ENCODE results near the gene TNPO3. TPM values are rescaled to one million over a fixed set of nuclear protein-coding genes. Genes with fewer than 3 reads are reported as not detected.

TNPO3 gene
- total and polyA plus RNA-seq, 10 of the 15 experiments (the other 5 are each of a cell fraction or from before 2014, with no cell fraction given), result 17.6 to 91.8 (median 65.9) TPM

- TF ChIP-seq ZNF687 (IDR thresholded peaks at IDR 0.05), result no peak
- no peak for TF ChIP-seq SREBF1 (IDR thresholded peaks at IDR 0.05; ENCODE audit: low read length)
- no peak for TF ChIP-seq NFYB (IDR thresholded peaks at IDR 0.05; ENCODE audit: insufficient read depth, low read depth, low read length)
- TF ChIP-seq KAT2A (conservative IDR thresholded peaks at IDR 0.05; ENCODE audit: control insufficient read depth, low read depth, low read length), result no peak
- no peak for TF ChIP-seq NR2C2 (IDR thresholded peaks at IDR 0.05; ENCODE audit: borderline replicate concordance, control insufficient read depth, insufficient read length, low read depth)
- no peak for TF ChIP-seq KLF5 (IDR thresholded peaks at IDR 0.05; ENCODE audit: partially characterized antibody)
- TF ChIP-seq TBL1XR1 (IDR thresholded peaks at IDR 0.05; ENCODE audit: low read depth, low read length), result no peak
- peak in 1 of 2 experiments; percentile 50; a peak in 1 of 4 replicates for TF ChIP-seq EP300 (IDR thresholded peaks at IDR 0.05; ENCODE audit: borderline replicate concordance in 1 of 2, control insufficient read depth in 1 of 2, low read depth in 2 of 2, low read length in 2 of 2)
- no peak for TF ChIP-seq DPF2 (IDR thresholded peaks at IDR 0.05)
- TF ChIP-seq ATF3 (IDR thresholded peaks at IDR 0.05; ENCODE audit: borderline replicate concordance, extremely low read depth, low read depth, low read length), result no peak
- no peak for TF ChIP-seq BCLAF1 (IDR thresholded peaks at IDR 0.05)
- TF ChIP-seq CHD1 (IDR thresholded peaks at IDR 0.05; ENCODE audit: low read depth, low read length), result no peak
- no peak for TF ChIP-seq NBN (IDR thresholded peaks at IDR 0.05)
- no peak for TF ChIP-seq TCF7 (IDR thresholded peaks at IDR 0.05; ENCODE audit: borderline replicate concordance)
- peak; percentile 37 for TF ChIP-seq SP1 (IDR thresholded peaks at IDR 0.05; ENCODE audit: low read depth, low read length)
- TF ChIP-seq RBBP5 (conservative IDR thresholded peaks at IDR 0.05), result no peak
- no peak for TF ChIP-seq HDAC2 (IDR thresholded peaks at IDR 0.05)
- TF ChIP-seq ATF2 (IDR thresholded peaks at IDR 0.05; ENCODE audit: low read length), result peak; percentile 39; the same call in 1 of the 2 replicates
- no peak for TF ChIP-seq NFYA (IDR thresholded peaks at IDR 0.05; ENCODE audit: borderline replicate concordance, low read depth, low read length)
- TF ChIP-seq ZNF274 (IDR thresholded peaks at IDR 0.05; ENCODE audit: insufficient read depth, insufficient read length), result no peak
- no peak for TF ChIP-seq PML (IDR thresholded peaks at IDR 0.05; ENCODE audit: low read length)
- no peak for TF ChIP-seq NR2C1 (IDR thresholded peaks at IDR 0.05)
- no peak for TF ChIP-seq TARDBP (IDR thresholded peaks at IDR 0.05; ENCODE audit: borderline replicate concordance)
Measured at GRCh38 chr7:129089521-129090212, 34.8 kb upstream of the TNPO3 start (continued).
